Natural killer cell (primary cell): ENCODE data around the gene TOGARAM1. TPM values are rescaled to one million over a fixed set of nuclear protein-coding genes. Genes with fewer than 3 reads are reported as not detected.

ENCODE experiments used
- ATAC-seq, 3 donors: fragments of 150-1000 bp in 2 of 3; fragments of 200-7000 bp in 1 of 3; cut with Tn5 transposase; 1 replicate in 1 of 3; 2 replicates in 2 of 3; pipeline ENCODE4 v1.10.0; 2021; ENCODE audit warnings: mild to moderate bottlenecking in 2 of 3, moderate library complexity in 2 of 3
- DNase-seq, 2 donors: peaks; one replicate each; pipeline versions ENCODE4 v3.0.0 to v3.0.0-alpha.2; 2013 to 2021; ENCODE audit warnings: mixed read lengths in 1 of 2
- H3K27ac ChIP-seq: one replicate; pipeline ENCODE4 v1.5.1; 2013; ENCODE audit warnings: mild to moderate bottlenecking, low read length
- H3K27me3 ChIP-seq: one replicate; pipeline ENCODE4 v1.6.1; 2013; ENCODE audit warnings: low read length; ENCODE audit not compliant: control insufficient read depth, insufficient read depth
- H3K36me3 ChIP-seq: one replicate; pipeline ENCODE4 v1.6.1; 2013; ENCODE audit warnings: low read length; ENCODE audit not compliant: control insufficient read depth, insufficient read depth
- H3K4me1 ChIP-seq: one replicate; pipeline ENCODE4 v1.6.1; 2013; ENCODE audit warnings: low read length; ENCODE audit not compliant: control insufficient read depth, insufficient read depth
- H3K4me3 ChIP-seq: one replicate; pipeline ENCODE4 v1.5.1; 2013; ENCODE audit warnings: low read length
- H3K9me3 ChIP-seq: one replicate; pipeline ENCODE4 v1.6.1; 2013; ENCODE audit warnings: low read length; ENCODE audit not compliant: control insufficient read depth, insufficient read depth
- H3K27ac Mint-ChIP-seq, 2 donors: one replicate each; pipeline ENCODE4 v1.8.0; 2022; ENCODE audit warnings: mild to moderate bottlenecking in 2 of 2, mixed read lengths in 2 of 2, moderate library complexity in 1 of 2
- H3K27me3 Mint-ChIP-seq, 2 donors: one replicate each; pipeline ENCODE4 v1.8.0; 2022; ENCODE audit warnings: low read depth in 2 of 2, mixed read lengths in 2 of 2
- H3K36me3 Mint-ChIP-seq: one replicate; pipeline ENCODE4 v1.8.0; 2022; ENCODE audit warnings: mixed read lengths
- H3K4me1 Mint-ChIP-seq, 2 donors: one replicate each; pipeline ENCODE4 v1.8.0; 2022; ENCODE audit warnings: mixed read lengths in 2 of 2
- H3K4me3 Mint-ChIP-seq: one replicate; pipeline ENCODE4 v1.8.0; 2022; ENCODE audit warnings: mild to moderate bottlenecking, moderate library complexity, mixed read lengths
- H3K9me3 Mint-ChIP-seq, 2 donors: one replicate each; pipeline ENCODE4 v1.8.0; 2022; ENCODE audit warnings: mixed read lengths in 2 of 2
- WGBS: methylation state at CpG from one replicate; pipeline ENCODE4 v1.1.7; 2013; ENCODE audit warnings: missing lambda C conversion rate; ENCODE audit not compliant: insufficient coverage; 5-methylcytosine and 5-hydroxymethylcytosine counted together
- intact Hi-C: fragments of 100-400 bp; cut with micrococcal nuclease; formaldehyde crosslinking; loops from one replicate; pipeline ENCODE4 v1.14.2; 2022
- total RNA-seq, 4 donors: library from RNA; stranded (reverse); fragments of 120-200 nt in 1 of 4; gene quantifications; one replicate each; pipeline versions ENCODE4 v1.2.3 to v1.2.4, GENCODE V29; 2013 to 2022
- TF ChIP-seq, protein P1 (sequence below): fragments of 200-600 bp; IDR thresholded peaks from one replicate; pipeline ENCODE4 v1.8.0; 2022; ENCODE audit warnings: antibody characterized with exemption

Gene TOGARAM1
- total RNA-seq, 3 donors from 2014 or later (not counting 1 experiment from before 2014, with no cell fraction given): 17.4 to 21.4 (median 19.6) TPM

DNA sequence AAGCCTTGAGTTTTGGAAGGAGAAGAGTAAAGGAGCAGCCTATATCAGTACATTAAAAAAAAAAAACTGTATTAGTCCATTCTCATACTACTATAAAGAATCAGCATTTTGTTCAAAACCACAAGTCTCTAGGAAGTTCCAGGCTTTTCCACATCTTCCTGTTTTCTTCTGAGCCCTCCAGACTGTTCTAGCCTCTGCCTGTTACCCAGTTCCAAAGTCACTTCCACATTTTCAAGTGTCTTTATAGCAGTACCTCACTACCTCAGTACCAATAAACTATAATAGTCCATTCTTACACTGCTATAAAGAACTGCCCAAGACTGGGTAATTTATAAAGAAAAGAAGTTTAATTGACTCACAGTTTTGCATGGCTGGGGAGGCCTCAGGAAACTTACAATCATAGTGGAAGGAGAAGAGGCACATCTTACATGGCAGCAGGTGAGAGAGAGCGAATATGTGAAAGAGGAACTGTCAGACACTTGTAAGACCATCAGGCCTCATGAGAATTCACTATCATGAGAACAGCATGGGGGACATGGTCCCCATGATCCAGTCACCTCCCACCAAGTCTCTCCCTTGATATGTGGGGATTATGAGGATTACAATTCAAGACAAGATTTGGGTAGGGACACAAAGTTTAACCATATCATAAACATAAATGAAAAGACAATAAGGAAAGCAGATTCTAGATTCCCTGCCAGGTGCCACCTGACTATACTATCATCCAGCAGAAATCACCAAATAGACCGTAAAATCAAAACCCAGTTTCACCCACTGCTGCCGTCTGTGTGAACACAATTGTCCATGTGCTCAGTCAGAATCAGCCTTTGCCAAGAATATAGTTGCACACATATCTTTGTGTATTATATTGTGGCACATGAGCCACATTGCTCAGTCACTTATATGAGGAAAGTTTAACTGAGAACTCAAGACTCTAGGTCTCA is 27.8 kb downstream of the TOGARAM1 start:
- DNase-seq (no peak), ATAC-seq (no peak)
- H3K36me3 ChIP-seq: no peaks in the 10 kb centered on the region
- no peak overlapping the region for H3K27ac ChIP-seq
- H3K4me1 ChIP-seq: no peaks in the 10 kb centered on the region
- Mint-ChIP-seq H3K9me3 (no peaks in the 10 kb centered on the region), H3K27ac (peak overlapping the region; percentile 7 to 61), H3K27me3 (no peaks in the 10 kb centered on the region), H3K4me3 (no peak overlapping the region), H3K4me1 (peaks cover 13 to 18% of the 10 kb centered on the region in 2 donors), H3K36me3 (no peaks in the 10 kb centered on the region)
- no peak overlapping the region for H3K4me3 ChIP-seq
- WGBS: 72% methylated on average over 3 of the region's 3 CpGs
- TF ChIP-seq, protein P1, sequence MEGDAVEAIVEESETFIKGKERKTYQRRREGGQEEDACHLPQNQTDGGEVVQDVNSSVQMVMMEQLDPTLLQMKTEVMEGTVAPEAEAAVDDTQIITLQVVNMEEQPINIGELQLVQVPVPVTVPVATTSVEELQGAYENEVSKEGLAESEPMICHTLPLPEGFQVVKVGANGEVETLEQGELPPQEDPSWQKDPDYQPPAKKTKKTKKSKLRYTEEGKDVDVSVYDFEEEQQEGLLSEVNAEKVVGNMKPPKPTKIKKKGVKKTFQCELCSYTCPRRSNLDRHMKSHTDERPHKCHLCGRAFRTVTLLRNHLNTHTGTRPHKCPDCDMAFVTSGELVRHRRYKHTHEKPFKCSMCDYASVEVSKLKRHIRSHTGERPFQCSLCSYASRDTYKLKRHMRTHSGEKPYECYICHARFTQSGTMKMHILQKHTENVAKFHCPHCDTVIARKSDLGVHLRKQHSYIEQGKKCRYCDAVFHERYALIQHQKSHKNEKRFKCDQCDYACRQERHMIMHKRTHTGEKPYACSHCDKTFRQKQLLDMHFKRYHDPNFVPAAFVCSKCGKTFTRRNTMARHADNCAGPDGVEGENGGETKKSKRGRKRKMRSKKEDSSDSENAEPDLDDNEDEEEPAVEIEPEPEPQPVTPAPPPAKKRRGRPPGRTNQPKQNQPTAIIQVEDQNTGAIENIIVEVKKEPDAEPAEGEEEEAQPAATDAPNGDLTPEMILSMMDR: no peak
- no peaks in the 10 kb centered on the region for H3K27me3 ChIP-seq
- intact Hi-C loops: no loop called here
- H3K9me3 ChIP-seq: no peaks in the 10 kb centered on the region

DNA sequence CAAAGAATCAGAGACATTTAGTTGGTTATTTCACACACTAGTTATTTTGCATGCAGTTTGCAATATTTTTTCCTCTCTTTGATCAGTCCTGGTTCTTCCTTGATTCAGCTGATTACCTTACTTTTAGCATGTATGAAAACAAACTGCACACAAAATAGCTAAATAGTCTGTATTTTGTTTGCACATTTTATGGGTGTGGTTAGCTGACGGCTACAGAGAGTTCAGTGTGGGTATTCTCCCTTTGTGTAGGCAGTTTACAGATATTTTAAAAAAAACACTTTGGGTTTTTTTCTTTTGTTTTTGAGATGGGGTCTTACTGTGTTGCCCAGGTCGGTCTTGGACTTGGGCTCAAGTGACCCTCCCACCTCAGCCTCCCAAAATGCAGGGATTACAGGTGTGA is 28.5 kb downstream of the TOGARAM1 start:
- Mint-ChIP-seq H3K4me3 (no peak overlapping the region), H3K27ac (peak overlapping the region; percentile 7 to 61), H3K4me1 (peaks cover 13 to 18% of the 10 kb centered on the region in 2 donors), H3K27me3 (no peaks in the 10 kb centered on the region), H3K9me3 (no peaks in the 10 kb centered on the region), H3K36me3 (no peaks in the 10 kb centered on the region)
- 44% methylated on average over 1 of the region's 2 CpGs for WGBS
- Histone ChIP-seq H3K4me1 (no peaks in the 10 kb centered on the region), H3K27ac (no peak overlapping the region), H3K4me3 (no peak overlapping the region), H3K36me3 (no peaks in the 10 kb centered on the region), H3K9me3 (no peaks in the 10 kb centered on the region), H3K27me3 (no peaks in the 10 kb centered on the region)
- ATAC-seq (no peak), DNase-seq (no peak)
- TF ChIP-seq, protein P1: no peak
- intact Hi-C loops: no loop called here

DNA sequence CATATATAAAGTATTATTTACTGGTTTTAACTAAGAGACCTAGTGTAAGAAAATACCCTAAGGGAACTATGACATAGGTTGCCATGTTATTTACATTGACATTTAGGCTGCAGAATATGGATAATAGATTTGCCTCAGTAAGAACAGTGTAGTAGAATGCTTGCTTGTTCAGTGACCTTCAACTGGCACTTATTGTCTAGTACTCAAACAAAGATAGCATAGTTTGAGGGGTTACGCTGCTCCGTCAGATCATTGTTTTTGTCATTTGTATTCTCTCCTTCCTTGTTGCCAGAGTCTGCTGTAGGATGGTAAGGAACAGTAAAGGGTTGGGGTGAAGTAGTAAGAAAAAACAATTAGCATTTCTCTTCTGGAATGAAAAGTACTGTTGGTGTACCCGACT is 33.2 kb downstream of the TOGARAM1 start:
- H3K4me1 ChIP-seq: no peaks in the 10 kb centered on the region
- no peaks in the 10 kb centered on the region for H3K27me3 ChIP-seq
- H3K27ac ChIP-seq: no peak overlapping the region
- no peak for ATAC-seq
- intact Hi-C loops: no loop called here
- H3K36me3 ChIP-seq: peaks cover 8% of the 10 kb centered on the region
- H3K9me3 ChIP-seq: no peaks in the 10 kb centered on the region
- WGBS: 94% methylated on average over 2 of the region's 3 CpGs
- Mint-ChIP-seq H3K27me3 (no peaks in the 10 kb centered on the region), H3K9me3 (no peaks in the 10 kb centered on the region), H3K27ac (no peak overlapping the region), H3K36me3 (peaks cover 15% of the 10 kb centered on the region), H3K4me1 (peaks cover 10% of the 10 kb centered on the region in 2 donors), H3K4me3 (no peak overlapping the region)
- no peak for DNase-seq
- H3K4me3 ChIP-seq: no peak overlapping the region
- TF ChIP-seq, protein P1: no peak
